Left renal pelvis (tissue), 4 donors: Measurements from ENCODE around the gene ACTR8. TPM values are rescaled to one million over a fixed set of nuclear protein-coding genes. Genes with fewer than 3 reads are reported as not detected.

ENCODE experiments used
- DNase-seq, 4 donors: peaks; one replicate each; pipeline ENCODE4 v3.0.0-alpha.2; 2013; ENCODE audit warnings: low read depth in 4 of 4, low spot score in 3 of 4
- polyA plus RNA-seq, 4 donors: library from polyadenylated mRNA; unstranded; fragments of 120-200 nt; gene quantifications; one replicate each; pipeline ENCODE4 v1.2.1, GENCODE V29; 2013; ENCODE audit not compliant: insufficient read length in 4 of 4

The ACTR8 gene
- polyA plus RNA-seq, 4 donors: 27.8 to 47.4 (median 41.1) TPM

DNA sequence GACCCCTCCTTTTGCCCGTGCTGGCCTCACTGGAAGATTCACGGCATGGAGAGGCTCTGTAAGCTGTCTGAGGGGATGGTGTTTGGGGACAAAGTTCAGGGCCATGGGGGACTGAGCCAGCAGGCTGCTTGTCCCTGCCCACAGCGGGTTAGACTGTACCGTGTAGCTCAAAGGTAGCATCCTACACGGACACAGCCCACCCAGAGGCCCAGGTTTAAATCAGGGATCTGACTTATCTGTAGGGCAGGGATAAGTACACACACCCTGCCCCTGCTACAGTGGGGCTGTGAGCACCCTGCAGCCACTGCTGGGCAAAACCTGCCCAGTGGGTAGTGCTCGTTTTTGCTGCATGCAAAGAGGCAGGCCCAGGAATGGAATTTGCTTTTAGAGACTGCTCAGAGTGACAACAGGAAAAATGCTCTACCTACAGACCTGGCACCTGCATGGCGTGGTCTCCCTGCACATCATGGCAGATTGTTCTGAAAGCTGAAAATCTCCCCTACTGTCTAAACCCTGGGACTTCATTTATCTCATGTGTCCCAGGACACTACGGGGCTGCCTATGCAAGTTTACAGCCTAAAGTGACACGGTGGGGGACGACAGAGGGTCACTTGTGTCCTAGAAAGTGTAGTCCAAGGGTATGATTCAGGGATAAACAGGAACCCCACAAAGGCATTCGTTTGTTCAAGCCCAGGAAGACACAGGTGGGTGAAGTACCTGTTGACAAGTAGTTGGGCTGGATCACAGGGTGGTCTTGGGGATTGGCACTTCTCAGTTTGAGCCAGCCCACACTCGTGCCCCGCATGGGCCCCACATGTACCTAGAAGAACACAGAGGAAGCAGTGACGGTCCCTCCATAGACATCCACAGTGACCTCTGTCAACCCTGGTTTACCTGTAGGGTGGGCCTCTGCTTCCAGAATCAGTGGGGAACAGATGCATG, 63.5 kb downstream of the ACTR8 start:
- DNase-seq: no peak

DNA sequence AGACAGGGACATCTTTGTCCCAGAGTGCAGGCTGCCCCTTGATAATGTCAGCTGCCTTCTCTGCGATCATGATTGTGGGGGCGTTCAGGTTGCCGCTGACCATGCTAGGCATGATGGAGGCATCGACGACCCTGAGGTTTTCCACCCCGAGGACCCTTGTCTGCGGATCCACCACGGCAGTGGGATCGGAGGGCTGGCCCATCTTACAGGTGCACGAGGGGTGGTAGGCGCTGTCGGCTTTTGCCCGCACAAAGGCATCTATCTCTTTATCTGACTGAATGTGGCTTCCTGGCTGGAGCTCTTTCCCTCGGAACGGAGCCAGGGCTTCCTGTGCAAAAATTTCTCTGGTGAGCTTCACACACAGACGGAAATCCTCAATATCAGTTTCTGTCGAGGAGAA, 64.1 kb downstream of the ACTR8 start:
- no peak for DNase-seq

DNA sequence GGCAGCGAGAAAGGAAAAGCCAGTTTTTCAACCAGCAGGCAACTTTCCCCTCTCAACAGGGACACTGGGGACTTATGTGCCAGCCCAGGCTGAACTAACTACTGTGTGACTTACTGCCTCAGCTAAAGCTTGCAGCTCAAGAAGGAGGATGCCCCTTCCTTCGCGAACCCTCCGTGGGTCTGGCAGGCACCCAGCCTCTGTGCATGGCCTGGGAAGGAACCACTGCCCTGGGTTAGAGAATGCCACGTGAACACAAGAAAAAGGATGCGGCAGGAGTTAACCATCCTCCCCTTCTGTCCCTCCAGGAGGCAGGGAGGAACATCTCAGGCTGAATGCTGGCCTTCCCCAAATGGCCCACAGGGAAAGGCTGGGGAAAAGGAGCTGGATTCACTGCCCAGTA, 64.7 kb downstream of the ACTR8 start:
- no peak for DNase-seq

Other genes with a start within 250 kb of the ACTR8 start
- 1 to 10 TPM; 2.4 to 10.0 (median 6.7) TPM for gene CHDH, start 35.7 kb downstream of the ACTR8 start, polyA plus RNA-seq
- 10 to 100 TPM in 3 of 4 donors, 1 to 10 TPM in 1; 8.4 to 18.8 (median 14.2) TPM for gene IL17RB, start 35.6 kb downstream of the ACTR8 start, polyA plus RNA-seq
- 10 to 100 TPM; 61.9 to 85.7 (median 75.6) TPM for gene SELENOK, start 9.7 kb upstream of the ACTR8 start, polyA plus RNA-seq
- 1 to 10 TPM; 1.6 to 3.2 (median 2.3) TPM for gene CACNA2D3, start 240.4 kb upstream of the ACTR8 start, polyA plus RNA-seq